Gastroesophageal sphincter (tissue), 4 donors: ENCODE data around the gene IQGAP1. TPM values are rescaled to one million over a fixed set of nuclear protein-coding genes. Genes with fewer than 3 reads are reported as not detected.

ENCODE experiments used
- ATAC-seq: fragments of 150-250 bp; one replicate; pipeline ENCODE4 v1.9.1; 2016; ENCODE audit warnings: mild to moderate bottlenecking, moderate library complexity
- H3K27ac ChIP-seq, 4 donors: fragments of 200-600 bp; sonication (generic) in 3 of 4; 1 replicate in 3 of 4; 2 replicates in 1 of 4; pipeline ENCODE4 v1.5.1; 2016 to 2019
- H3K27me3 ChIP-seq: fragments of 200-600 bp; sonication (generic); one replicate; pipeline ENCODE4 v1.5.1; 2019
- H3K36me3 ChIP-seq, 2 donors: fragments of 200-600 bp; sonication (generic); one replicate each; pipeline ENCODE4 v1.5.1; 2019; ENCODE audit warnings: control low read depth in 1 of 2
- H3K4me1 ChIP-seq, 3 donors: fragments of 200-600 bp; sonication (generic); 1 replicate in 2 of 3; 2 replicates in 1 of 3; pipeline ENCODE4 v1.5.1; 2016 to 2019; ENCODE audit warnings: control low read depth in 2 of 3
- H3K4me3 ChIP-seq, 2 donors: fragments of 200-600 bp; sonication (generic); one replicate each; pipeline ENCODE4 v1.5.1; 2019; ENCODE audit warnings: mild to moderate bottlenecking in 1 of 2, moderate library complexity in 1 of 2
- H3K9me3 ChIP-seq, 3 donors: fragments of 200-600 bp; sonication (generic); one replicate each; pipeline ENCODE4 v1.5.1; 2017 to 2019; ENCODE audit warnings: control low read depth in 2 of 3
- EP300 ChIP-seq: sonication (generic); formaldehyde crosslinking; IDR thresholded peaks from one replicate; pipeline ENCODE4 v1.6.1; 2017; ENCODE audit warnings: antibody characterized with exemption, mild to moderate bottlenecking
- POLR2A ChIP-seq, 2 donors: fragments of 450-650 bp; IDR thresholded peaks; one replicate each; pipeline ENCODE4 v1.6.1; 2017; ENCODE audit warnings: antibody characterized with exemption in 2 of 2, mild to moderate bottlenecking in 2 of 2, moderate library complexity in 1 of 2
- POLR2AphosphoS5 ChIP-seq: sonication (generic); formaldehyde crosslinking; IDR thresholded peaks from one replicate; pipeline ENCODE4 v1.6.1; 2017; ENCODE audit warnings: antibody characterized with exemption
- WGBS, 2 donors: methylation state at CpG; one replicate each; pipeline ENCODE4 v1.1.5; 2018; ENCODE audit warnings: low coverage in 1 of 2; 5-methylcytosine and 5-hydroxymethylcytosine counted together
- total RNA-seq, 4 donors: library from RNA; depleted of rRNA; stranded (reverse); fragments of >200 nt; gene quantifications; one replicate each; pipeline ENCODE4 v1.1.0, GENCODE V29; 2016
- TF ChIP-seq, protein P1 (sequence below), 4 experiments: fragments of 200-600 bp in 2 of 4; fragments of 450-650 bp in 2 of 4; sonication (generic) in 1 of 4; IDR thresholded peaks; one replicate each; pipeline ENCODE4 v1.5.1; 2017 to 2019; ENCODE audit warnings: antibody characterized with exemption in 4 of 4, mild to moderate bottlenecking in 2 of 4, moderate library complexity in 2 of 4

The IQGAP1 gene
- total RNA-seq, 4 donors from 2014 or later, result 210 to 360 (median 245) TPM

DNA sequence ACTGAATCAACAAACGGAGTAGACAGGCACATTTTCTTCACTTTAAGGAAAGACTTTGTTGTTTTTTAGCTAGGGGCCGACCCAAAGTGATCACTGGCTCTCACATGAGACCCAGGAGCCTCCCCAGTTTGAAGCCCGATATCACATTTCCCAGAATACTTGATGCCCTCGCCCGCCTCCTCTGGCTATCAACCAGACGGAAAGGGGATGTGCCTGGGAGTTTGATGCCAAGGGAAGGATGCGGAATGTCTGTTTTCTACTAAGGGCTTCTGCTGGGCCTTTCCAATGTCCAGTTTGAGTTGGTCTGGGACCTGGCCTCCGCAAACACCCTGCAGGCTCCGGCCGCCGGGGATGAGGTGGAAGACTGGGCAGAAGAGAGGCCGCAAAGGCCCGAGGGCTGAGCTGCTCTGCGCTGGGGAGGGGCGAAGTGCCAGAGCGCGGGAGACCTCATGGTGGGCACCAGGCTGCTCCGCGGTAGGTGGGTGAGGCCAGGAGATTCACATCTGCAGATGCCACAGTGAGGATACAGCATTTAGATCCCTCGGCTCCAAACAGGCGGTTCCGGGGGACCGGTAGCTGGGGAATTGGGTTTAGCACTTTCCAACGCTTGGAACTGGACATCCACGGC lies 36.4 kb upstream of the IQGAP1 start:
- no peaks in the 10 kb centered on the region for H3K9me3 ChIP-seq
- H3K4me3 ChIP-seq, result peak overlapping the region; percentile 77 to 87
- TF ChIP-seq POLR2A (IDR thresholded peaks at IDR 0.05) (no peak), EP300 (no peak), POLR2AphosphoS5 (no peak)
- TF ChIP-seq, protein P1, sequence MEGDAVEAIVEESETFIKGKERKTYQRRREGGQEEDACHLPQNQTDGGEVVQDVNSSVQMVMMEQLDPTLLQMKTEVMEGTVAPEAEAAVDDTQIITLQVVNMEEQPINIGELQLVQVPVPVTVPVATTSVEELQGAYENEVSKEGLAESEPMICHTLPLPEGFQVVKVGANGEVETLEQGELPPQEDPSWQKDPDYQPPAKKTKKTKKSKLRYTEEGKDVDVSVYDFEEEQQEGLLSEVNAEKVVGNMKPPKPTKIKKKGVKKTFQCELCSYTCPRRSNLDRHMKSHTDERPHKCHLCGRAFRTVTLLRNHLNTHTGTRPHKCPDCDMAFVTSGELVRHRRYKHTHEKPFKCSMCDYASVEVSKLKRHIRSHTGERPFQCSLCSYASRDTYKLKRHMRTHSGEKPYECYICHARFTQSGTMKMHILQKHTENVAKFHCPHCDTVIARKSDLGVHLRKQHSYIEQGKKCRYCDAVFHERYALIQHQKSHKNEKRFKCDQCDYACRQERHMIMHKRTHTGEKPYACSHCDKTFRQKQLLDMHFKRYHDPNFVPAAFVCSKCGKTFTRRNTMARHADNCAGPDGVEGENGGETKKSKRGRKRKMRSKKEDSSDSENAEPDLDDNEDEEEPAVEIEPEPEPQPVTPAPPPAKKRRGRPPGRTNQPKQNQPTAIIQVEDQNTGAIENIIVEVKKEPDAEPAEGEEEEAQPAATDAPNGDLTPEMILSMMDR (IDR thresholded peaks at IDR 0.05), result no peak
- WGBS, 2 donors, result 0 to 45% methylated on average over 5 to 11 of the region's 25 CpGs
- H3K27me3 ChIP-seq, result no peaks in the 10 kb centered on the region
- ATAC-seq, result peak; percentile 3
- H3K36me3 ChIP-seq, result no peaks in the 10 kb centered on the region
- peak overlapping the region in 1 of 4 donors; percentile 77 for H3K27ac ChIP-seq
- peaks cover 0 to 13% (median 0%) of the 10 kb centered on the region in 3 donors for H3K4me1 ChIP-seq

DNA sequence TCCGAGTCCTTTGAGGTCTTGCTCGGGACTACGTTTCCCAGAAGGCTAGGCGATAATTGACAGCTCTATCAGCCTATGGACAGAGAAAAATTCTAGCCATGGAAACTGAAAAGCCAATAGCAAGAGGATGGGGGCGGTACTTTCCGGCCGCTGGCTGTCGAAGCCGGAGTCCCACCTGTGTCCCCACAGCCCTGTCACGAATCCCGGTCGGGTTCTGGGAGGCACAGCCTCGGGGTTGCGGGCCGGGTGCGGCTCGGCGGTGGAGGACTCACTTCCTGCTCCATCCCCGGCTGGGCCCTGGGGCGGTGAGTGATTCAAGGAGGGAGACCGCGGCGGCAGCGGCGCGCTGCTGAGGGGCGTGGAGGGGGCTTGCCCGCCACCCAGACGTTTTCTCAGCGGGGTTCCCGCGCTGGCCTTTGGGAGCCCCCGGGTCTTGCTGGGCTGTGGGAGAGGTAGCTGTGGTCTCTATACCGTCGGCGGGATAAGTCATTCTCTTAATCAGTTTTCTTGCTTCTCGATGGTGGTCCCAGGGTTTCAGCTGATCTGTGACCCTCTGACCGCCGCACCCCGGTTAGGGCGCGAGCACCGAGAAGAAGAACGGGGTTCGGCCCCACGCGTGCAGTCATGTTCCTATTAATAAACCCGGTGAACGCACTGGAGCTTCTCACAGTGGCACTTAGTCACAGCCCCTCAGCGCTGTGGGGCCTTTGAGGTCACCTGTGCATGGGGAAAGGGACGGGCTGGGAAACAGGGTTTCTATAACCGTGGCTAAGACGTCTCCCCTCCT lies 35.7 kb upstream of the IQGAP1 start, which contains the start of gene ZNF774:
TSS of gene ZNF774 (plus strand) at position 178 of the 787 bp plus-strand sequence. CDS start 2,377 bp downstream, outside the sequence.
- WGBS, 2 donors, result 0 to 4% methylated on average over 6 to 9 of the region's 53 CpGs
- Histone ChIP-seq H3K27me3 (no peaks in the 10 kb centered on the region), H3K4me3 (peak within 1 kb of the TSS; percentile 77 to 87), H3K9me3 (no peaks in the 10 kb centered on the region), H3K4me1 (peaks cover 0 to 13% (median 0%) of the 10 kb centered on the region in 3 donors), H3K27ac (peak within 1 kb of the TSS in 3 of 4 donors; percentile 72 to 77 (median 76)), H3K36me3 (no peaks in the 10 kb centered on the region)
- ATAC-seq, result peak; percentile 99
- no peak for TF ChIP-seq EP300
- TF ChIP-seq POLR2AphosphoS5, result peak; percentile 42
- TF ChIP-seq POLR2A (IDR thresholded peaks at IDR 0.05), result peak; percentile 23 to 52
- TF ChIP-seq, protein P1 (IDR thresholded peaks at IDR 0.05), result no peak

DNA sequence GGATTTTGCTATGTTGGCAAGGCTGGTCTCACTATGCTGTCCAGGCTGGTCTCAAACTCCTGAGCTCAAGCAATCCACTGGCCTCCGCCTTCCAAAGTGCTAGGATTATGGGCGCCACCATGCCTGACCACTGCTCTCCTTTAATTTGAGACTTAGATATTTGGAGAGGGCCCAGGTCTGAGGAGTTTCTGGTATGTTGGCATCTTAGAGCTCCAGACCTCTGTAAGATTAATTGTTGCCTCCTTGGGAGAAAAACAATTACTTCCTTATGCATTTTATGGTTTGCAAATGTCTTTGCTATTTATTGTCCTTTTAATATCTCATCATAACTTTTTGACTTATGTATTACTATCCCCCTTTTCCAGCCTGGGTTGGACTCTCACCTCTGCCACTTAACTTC lies 33.1 kb upstream of the IQGAP1 start:
- no peaks in the 10 kb centered on the region for H3K36me3 ChIP-seq
- H3K4me1 ChIP-seq, result peaks cover 0 to 13% (median 0%) of the 10 kb centered on the region in 3 donors
- no peak for ATAC-seq
- 76 to 100% methylated on average over 1 to 2 of the region's 2 CpGs for WGBS, 2 donors
- H3K27ac ChIP-seq, result no peak overlapping the region
- H3K9me3 ChIP-seq, result no peaks in the 10 kb centered on the region
- no peaks in the 10 kb centered on the region for H3K27me3 ChIP-seq
- no peak overlapping the region for H3K4me3 ChIP-seq
- no peak for TF ChIP-seq POLR2A (IDR thresholded peaks at IDR 0.05)
- TF ChIP-seq, protein P1 (IDR thresholded peaks at IDR 0.05), result no peak
- no peak for TF ChIP-seq POLR2AphosphoS5
- no peak for TF ChIP-seq EP300

DNA sequence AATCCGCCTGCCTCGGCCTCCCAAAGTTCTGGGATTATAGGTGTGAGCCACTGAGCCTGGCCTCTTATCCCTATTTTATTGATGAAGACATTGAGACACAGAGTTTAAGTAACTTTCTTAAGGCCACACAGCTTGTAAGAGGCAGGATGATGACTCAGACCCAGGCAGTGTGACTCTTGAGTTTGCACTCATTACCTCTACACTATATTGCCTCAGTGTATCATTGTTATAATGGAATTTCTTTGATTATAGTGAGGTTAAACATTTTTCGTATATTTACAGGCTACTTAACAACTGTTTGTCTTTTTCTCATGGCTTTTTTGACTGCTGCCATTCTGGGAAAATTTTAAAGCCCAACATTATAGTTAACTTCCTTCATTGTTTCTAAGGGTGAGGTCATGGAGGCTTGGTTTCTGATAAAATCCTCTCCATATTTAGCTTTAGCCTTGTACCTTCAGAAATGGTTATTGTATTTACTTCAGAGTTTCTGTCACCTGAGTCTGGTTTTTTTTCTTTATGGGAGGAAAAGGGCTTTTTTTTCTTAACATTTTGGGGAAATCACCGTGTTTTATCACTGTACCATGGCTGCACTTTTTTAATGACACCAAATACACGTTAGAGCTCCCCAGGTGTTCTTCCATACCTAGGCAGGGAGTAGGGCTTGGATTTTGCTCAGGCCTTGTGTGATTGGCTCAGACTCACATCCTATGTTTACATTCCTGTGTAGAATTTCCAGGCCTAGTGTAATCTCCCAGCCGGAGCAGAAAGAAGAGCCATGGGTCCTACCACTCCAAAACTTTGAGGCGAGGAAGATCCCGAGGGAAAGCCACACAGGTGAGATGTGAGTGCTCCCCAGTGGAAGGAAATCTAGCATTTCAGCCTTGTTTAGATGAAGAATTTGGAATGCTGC lies 29.7 kb upstream of the IQGAP1 start:
- Histone ChIP-seq H3K27me3 (no peaks in the 10 kb centered on the region), H3K36me3 (peaks cover 0 to 11% of the 10 kb centered on the region in 2 donors), H3K4me1 (peaks cover 0 to 19% (median 6%) of the 10 kb centered on the region in 3 donors), H3K9me3 (no peaks in the 10 kb centered on the region), H3K4me3 (no peak overlapping the region), H3K27ac (no peak overlapping the region)
- no peak for TF ChIP-seq POLR2A (IDR thresholded peaks at IDR 0.05)
- TF ChIP-seq POLR2AphosphoS5, result no peak
- TF ChIP-seq, protein P1 (IDR thresholded peaks at IDR 0.05), result no peak
- no peak for TF ChIP-seq EP300
- no peak for ATAC-seq
- 51 to 76% methylated on average over 4 to 6 of the region's 8 CpGs for WGBS, 2 donors
